ENCODE measurements around the gene DSG3.

- no peak for TF ChIP-seq CTCF (IDR thresholded peaks at IDR 0.05)
- TF ChIP-seq POLR2A (IDR thresholded peaks at IDR 0.05) = no peak
Measured at GRCh38 chr18:31486165-31486564, 38.6 kb downstream of the DSG3 start.
